ENCODE results near the gene SPOCK1. TPM values are rescaled to one million over a fixed set of nuclear protein-coding genes. Genes with fewer than 3 reads are reported as not detected.

SPOCK1 gene
- total RNA-seq, 1 experiment from 2014 or later: 0.27 TPM

DNA sequence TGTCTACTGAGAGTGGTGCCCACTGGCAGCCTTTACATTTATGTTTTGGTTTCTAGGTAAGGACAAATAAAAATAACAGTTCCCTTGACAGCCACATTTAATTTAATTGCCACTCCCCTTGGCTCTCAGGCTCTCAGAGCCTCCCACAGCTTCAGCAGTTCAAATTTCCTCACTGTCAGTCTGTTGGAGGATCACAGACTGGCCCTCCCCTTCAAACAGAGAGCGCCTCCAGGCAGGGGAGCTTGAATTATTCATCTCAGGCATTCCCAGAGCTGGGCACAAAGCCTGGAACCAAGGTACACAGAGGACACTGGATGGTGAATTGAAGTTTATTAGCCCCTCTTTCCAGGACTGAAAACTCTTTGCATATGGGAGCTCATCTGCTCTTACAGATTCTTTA is 407.7 kb downstream of the SPOCK1 start (continued):
- TF ChIP-seq, protein P1, sequence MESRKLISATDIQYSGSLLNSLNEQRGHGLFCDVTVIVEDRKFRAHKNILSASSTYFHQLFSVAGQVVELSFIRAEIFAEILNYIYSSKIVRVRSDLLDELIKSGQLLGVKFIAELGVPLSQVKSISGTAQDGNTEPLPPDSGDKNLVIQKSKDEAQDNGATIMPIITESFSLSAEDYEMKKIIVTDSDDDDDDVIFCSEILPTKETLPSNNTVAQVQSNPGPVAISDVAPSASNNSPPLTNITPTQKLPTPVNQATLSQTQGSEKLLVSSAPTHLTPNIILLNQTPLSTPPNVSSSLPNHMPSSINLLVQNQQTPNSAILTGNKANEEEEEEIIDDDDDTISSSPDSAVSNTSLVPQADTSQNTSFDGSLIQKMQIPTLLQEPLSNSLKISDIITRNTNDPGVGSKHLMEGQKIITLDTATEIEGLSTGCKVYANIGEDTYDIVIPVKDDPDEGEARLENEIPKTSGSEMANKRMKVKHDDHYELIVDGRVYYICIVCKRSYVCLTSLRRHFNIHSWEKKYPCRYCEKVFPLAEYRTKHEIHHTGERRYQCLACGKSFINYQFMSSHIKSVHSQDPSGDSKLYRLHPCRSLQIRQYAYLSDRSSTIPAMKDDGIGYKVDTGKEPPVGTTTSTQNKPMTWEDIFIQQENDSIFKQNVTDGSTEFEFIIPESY (IDR thresholded peaks at IDR 0.05; ENCODE audit: extremely low read depth, insufficient replicate concordance, low read length): no peak
- no peak for TF ChIP-seq EGR1 (IDR thresholded peaks at IDR 0.05; ENCODE audit: low read depth)
- TF ChIP-seq ELF1 (IDR thresholded peaks at IDR 0.05; ENCODE audit: borderline replicate concordance, low read depth): no peak
- TF ChIP-seq EZH2 (IDR thresholded peaks at IDR 0.05): no peak

GRCh38 chr5:137090721-137091120 is 408.4 kb downstream of the SPOCK1 start:
- Histone ChIP-seq H3K4me3 (replicated peaks in 1 of 2; ENCODE audit: low read depth in 1 of 2, low read length in 2 of 2) (no peak overlapping the region), H3K27ac (ENCODE audit: low read depth, low read length) (no peak overlapping the region), H2AFZ (ENCODE audit: low read depth, low read length, poor library complexity, severe bottlenecking) (no peak overlapping the region), H3K4me1 (ENCODE audit: control insufficient read depth in 1 of 2, insufficient read depth in 2 of 2, low read length in 2 of 2) (no peaks in the 10 kb centered on the region), H4K20me1 (ENCODE audit: insufficient read depth) (no peaks in the 10 kb centered on the region), H3K27me3 (ENCODE audit: insufficient read depth, low read length) (peaks cover 35% of the 10 kb centered on the region), H3K9me3 (ENCODE audit: control insufficient read depth in 1 of 2, insufficient read depth in 1 of 2, low read depth in 1 of 2, low read length in 2 of 2) (no peaks in the 10 kb centered on the region), H3K9ac (ENCODE audit: low read length) (no peak overlapping the region), H3K79me2 (ENCODE audit: insufficient read depth, low read length) (no peaks in the 10 kb centered on the region), H3K4me2 (ENCODE audit: low read length) (no peak overlapping the region), H3K9me2 (ENCODE audit: insufficient read depth) (no peaks in the 10 kb centered on the region), H3K36me3 (ENCODE audit: control insufficient read depth in 1 of 2, insufficient read depth in 2 of 2, low read length in 2 of 2) (no peaks in the 10 kb centered on the region)
- POLR2A ChIA-PET: no interaction called here
- intact Hi-C loops (cut with micrococcal nuclease): no loop called here
- no TSS peak for BruUV-seq (replicated peaks)
- CTCF ChIA-PET: interaction anchor here (1.3 kb wide), 1 partner anchor 16 kb away, joined by 3 read pairs; no protein-coding TSS in a partner anchor
- DNase-seq (ENCODE audit: low read depth, low spot score): no peak
- no peak for ATAC-seq
- RAD21 ChIA-PET (ENCODE audit: low non-redundant PET in 1 of 2, low total read pairs in 2 of 2, uncharacterized antibody in 2 of 2, unreplicated experiment in 2 of 2): no interaction called here
- TF ChIP-seq SRF (IDR thresholded peaks at IDR 0.05; ENCODE audit: low read depth) (no peak), CEBPB (IDR thresholded peaks at IDR 0.05; ENCODE audit: low read depth) (no peak)

GRCh38 chr5:137090151-137090550 is 409.0 kb downstream of the SPOCK1 start:
- no peak overlapping the region for H3K4me2 ChIP-seq (ENCODE audit: low read length)
- no peaks in the 10 kb centered on the region for H3K9me3 ChIP-seq (ENCODE audit: control insufficient read depth in 1 of 2, insufficient read depth in 1 of 2, low read depth in 1 of 2, low read length in 2 of 2)
- no peak for ATAC-seq
- DNase-seq (ENCODE audit: low read depth, low spot score): no peak
- H3K27me3 ChIP-seq (ENCODE audit: insufficient read depth, low read length): peaks cover 40% of the 10 kb centered on the region
- no peaks in the 10 kb centered on the region for H4K20me1 ChIP-seq (ENCODE audit: insufficient read depth)
- no TSS peak for BruUV-seq (replicated peaks)
- no peak overlapping the region for H3K9ac ChIP-seq (ENCODE audit: low read length)
- no peak overlapping the region for H2AFZ ChIP-seq (ENCODE audit: low read depth, low read length, poor library complexity, severe bottlenecking)
- ChIA-PET CTCF (no interaction called here), POLR2A (no interaction called here), RAD21 (ENCODE audit: low non-redundant PET in 1 of 2, low total read pairs in 2 of 2, uncharacterized antibody in 2 of 2, unreplicated experiment in 2 of 2) (no interaction called here)
- H3K4me3 ChIP-seq (replicated peaks in 1 of 2; ENCODE audit: low read depth in 1 of 2, low read length in 2 of 2): no peak overlapping the region
- no peak overlapping the region for H3K27ac ChIP-seq (ENCODE audit: low read depth, low read length)
- no peaks in the 10 kb centered on the region for H3K9me2 ChIP-seq (ENCODE audit: insufficient read depth)
- no peaks in the 10 kb centered on the region for H3K79me2 ChIP-seq (ENCODE audit: insufficient read depth, low read length)
- H3K36me3 ChIP-seq (ENCODE audit: control insufficient read depth in 1 of 2, insufficient read depth in 2 of 2, low read length in 2 of 2): no peaks in the 10 kb centered on the region
- H3K4me1 ChIP-seq (ENCODE audit: control insufficient read depth in 1 of 2, insufficient read depth in 2 of 2, low read length in 2 of 2): no peaks in the 10 kb centered on the region
- intact Hi-C loops (cut with micrococcal nuclease): no loop called here
- TF ChIP-seq ZFX (IDR thresholded peaks at IDR 0.05): no peak
- no peak for TF ChIP-seq ZNF274 (IDR thresholded peaks at IDR 0.05; ENCODE audit: low read depth, low read length)
- TF ChIP-seq EZH2phosphoT487 (IDR thresholded peaks at IDR 0.05; ENCODE audit: borderline replicate concordance): no peak
- TF ChIP-seq POLR2A (IDR thresholded peaks at IDR 0.05; ENCODE audit: borderline replicate concordance, extremely low read depth, insufficient read depth, insufficient read length): no peak
- no peak for TF ChIP-seq POLR2AphosphoS5 (IDR thresholded peaks at IDR 0.05; ENCODE audit: low read depth, low read length)
- no peak for TF ChIP-seq SP1 (IDR thresholded peaks at IDR 0.05; ENCODE audit: low read depth)
- TF ChIP-seq MAX (IDR thresholded peaks at IDR 0.05): no peak
- TF ChIP-seq, protein P1 (IDR thresholded peaks at IDR 0.05; ENCODE audit: extremely low read depth, insufficient replicate concordance, low read length): no peak
- TF ChIP-seq EGR1 (IDR thresholded peaks at IDR 0.05; ENCODE audit: low read depth): no peak
- TF ChIP-seq ELF1 (IDR thresholded peaks at IDR 0.05; ENCODE audit: borderline replicate concordance, low read depth): no peak
- TF ChIP-seq EZH2 (IDR thresholded peaks at IDR 0.05): no peak
- TF ChIP-seq CBX3 (IDR thresholded peaks at IDR 0.05; ENCODE audit: low read depth): no peak
- TF ChIP-seq FOSL1 (IDR thresholded peaks at IDR 0.05; ENCODE audit: low read depth): no peak
- no peak for TF ChIP-seq TCF7L2 (IDR thresholded peaks at IDR 0.05; ENCODE audit: borderline replicate concordance, extremely low read depth, insufficient read depth, insufficient read length)
- TF ChIP-seq SRF (IDR thresholded peaks at IDR 0.05; ENCODE audit: low read depth): no peak
- TF ChIP-seq CEBPB (IDR thresholded peaks at IDR 0.05; ENCODE audit: low read depth): no peak

Data from HCT116 (cell line).